Keratinocyte (primary cell): ENCODE data around the gene CD27. TPM values are rescaled to one million over a fixed set of nuclear protein-coding genes. Genes with fewer than 3 reads are reported as not detected.
A peak's percentile ranks its signal among the peaks of the same experiment; 100 is the strongest.

Experiments
- DNase-seq: peaks from one replicate; pipeline ENCODE4 v3.0.0-alpha.2; 2011; ENCODE audit warnings: low read depth, missing footprints, low spot score
- FAIRE-seq: peaks from 2 replicates; lab custom pipeline; 2011; peaks lifted over from hg19 to GRCh38; lab: Jason Lieb, UNC
- H2AFZ ChIP-seq: 2 replicates; pipeline ENCODE4 v1.6.0; 2012; ENCODE audit warnings: low read length, control low read depth, inconsistent platforms; ENCODE audit not compliant: control insufficient read depth
- H3K27ac ChIP-seq: 2 replicates; pipeline ENCODE4 v1.5.1; 2011; ENCODE audit warnings: low read length; ENCODE audit not compliant: control insufficient read depth, insufficient read depth
- H3K27me3 ChIP-seq: 3 replicates; pipeline ENCODE4 v1.6.0; 2011; ENCODE audit warnings: low read length; ENCODE audit not compliant: control insufficient read depth, insufficient read depth; ENCODE audit errors: extremely low read depth
- H3K36me3 ChIP-seq, 2 experiments: 2 replicates in 1 of 2; 3 replicates in 1 of 2; pipeline ENCODE4 v1.5.1; 2011; ENCODE audit warnings: low read length in 2 of 2, mild to moderate bottlenecking in 1 of 2; ENCODE audit not compliant: control insufficient read depth in 2 of 2, insufficient read depth in 2 of 2; ENCODE audit errors: extremely low read depth in 1 of 2
- H3K4me1 ChIP-seq: 3 replicates; pipeline ENCODE4 v1.5.1; 2011; ENCODE audit warnings: low read length; ENCODE audit not compliant: control insufficient read depth, insufficient read depth; ENCODE audit errors: extremely low read depth
- H3K4me2 ChIP-seq: 3 replicates; pipeline ENCODE4 v1.6.0; 2011; ENCODE audit warnings: low read depth, low read length; ENCODE audit not compliant: control insufficient read depth, insufficient read depth; ENCODE audit errors: extremely low read depth
- H3K4me3 ChIP-seq, 3 experiments: fragments of 200-600 bp in 1 of 3; sonication (generic) in 1 of 3; 2 replicates in 2 of 3; 3 replicates in 1 of 3; pipeline ENCODE4 v1.5.1; 2011 to 2016; ENCODE audit warnings: low read length in 3 of 3, mild to moderate bottlenecking in 3 of 3, control low read depth in 2 of 3, inconsistent platforms in 1 of 3, low read depth in 1 of 3, mixed read lengths in 1 of 3, mixed run types in 1 of 3, moderate library complexity in 1 of 3; ENCODE audit not compliant: control insufficient read depth in 2 of 3, insufficient read depth in 2 of 3; ENCODE audit errors: extremely low read depth in 1 of 3
- H3K79me2 ChIP-seq: 2 replicates; pipeline ENCODE4 v1.6.0; 2012; ENCODE audit warnings: low read length; ENCODE audit not compliant: control insufficient read depth, insufficient read depth
- H3K9ac ChIP-seq: 3 replicates; pipeline ENCODE4 v1.6.0; 2011; ENCODE audit warnings: low read length; ENCODE audit not compliant: control insufficient read depth, insufficient read depth; ENCODE audit errors: extremely low read depth
- H3K9me1 ChIP-seq: 3 replicates; pipeline ENCODE4 v1.6.0; 2011; ENCODE audit warnings: low read length; ENCODE audit not compliant: control insufficient read depth, insufficient read depth; ENCODE audit errors: extremely low read depth
- H3K9me3 ChIP-seq: 2 replicates; pipeline ENCODE4 v1.5.1; 2012; ENCODE audit warnings: low read depth, low read length; ENCODE audit not compliant: control insufficient read depth
- H4K20me1 ChIP-seq: 3 replicates; pipeline ENCODE4 v1.6.0; 2011; ENCODE audit warnings: low read length; ENCODE audit not compliant: control insufficient read depth, insufficient read depth; ENCODE audit errors: extremely low read depth
- EZH2 ChIP-seq: IDR thresholded peaks from one replicate; pipeline ENCODE4 v1.6.1; 2012; ENCODE audit warnings: inconsistent platforms, mild to moderate bottlenecking, low read length, moderate library complexity
- dilution Hi-C: fragments of 300-500 bp; cut with MboI; formaldehyde crosslinking; loops from one replicate; pipeline ENCODE4 v1.7.0; 2020; ENCODE audit warnings: low sequenced_read_pairs; ENCODE audit not compliant: extremely low pct_ligation_motif_present
- polyA plus RNA-seq, 5 experiments: library from polyadenylated mRNA; depleted of rRNA in 3 of 5; stranded (reverse) in 3 of 5; stranded (forward) in 1 of 5; unstranded in 1 of 5; fragments of >200 nt; gene quantifications; 1 replicate in 1 of 5; 2 replicates in 3 of 5; 3 replicates in 1 of 5; pipeline versions ENCODE4 v1.2.1 to v1.2.3, GENCODE V29; 2011 to 2012; ENCODE audit warnings: missing spikeins in 2 of 5, low read depth in 1 of 5, low replicate concordance in 1 of 5
- TF ChIP-seq, protein P1 (sequence below), 3 experiments: IDR thresholded peaks in 1 of 3; conservative IDR thresholded peaks in 1 of 3; optimal IDR thresholded peaks in 1 of 3; 2 replicates in 2 of 3; 3 replicates in 1 of 3; pipeline versions ENCODE3 to v1.5.1; 2011; ENCODE audit warnings: low read length in 3 of 3, mild to moderate bottlenecking in 3 of 3, moderate library complexity in 2 of 3, control low read depth in 1 of 3, inconsistent platforms in 1 of 3; ENCODE audit not compliant: insufficient read depth in 2 of 3; ENCODE audit errors: extremely low read depth in 1 of 3

Gene CD27
- polyA plus RNA-seq, 1 donor (not counting 4 experiments of a cell fraction or from before 2014, with no cell fraction given): not detected

DNA sequence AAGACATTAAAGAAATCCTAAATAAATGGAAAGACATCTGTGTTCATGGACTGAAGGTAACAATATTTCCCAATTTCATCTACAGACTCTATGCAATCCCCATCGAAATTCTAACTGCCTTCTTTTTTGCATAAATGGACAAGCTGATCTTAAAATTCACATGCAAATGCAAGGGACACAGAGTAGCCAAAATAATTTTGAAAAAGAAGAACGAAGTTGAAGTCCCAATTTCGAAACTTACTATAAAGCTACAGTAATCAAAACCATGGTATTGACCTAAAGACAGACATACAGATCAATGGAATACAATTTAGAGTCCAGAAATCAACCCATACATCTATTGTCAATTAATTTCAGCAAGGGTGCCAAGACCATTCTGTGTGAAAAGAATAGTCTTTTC lies 16.4 kb upstream of the CD27 start:
- dilution Hi-C loops: no loop called here
- Histone ChIP-seq H3K36me3 (no peaks in the 10 kb centered on the region), H3K4me3 (no peak overlapping the region), H3K9me3 (no peaks in the 10 kb centered on the region), H3K9me1 (no peaks in the 10 kb centered on the region), H3K4me1 (peaks cover 15% of the 10 kb centered on the region), H3K27ac (no peak overlapping the region), H3K79me2 (no peaks in the 10 kb centered on the region), H2AFZ (no peak overlapping the region), H3K4me2 (no peak overlapping the region), H4K20me1 (no peaks in the 10 kb centered on the region), H3K9ac (no peak overlapping the region), H3K27me3 (no peaks in the 10 kb centered on the region)
- DNase-seq (no peak), FAIRE-seq (no peak)
- TF ChIP-seq, protein P1, sequence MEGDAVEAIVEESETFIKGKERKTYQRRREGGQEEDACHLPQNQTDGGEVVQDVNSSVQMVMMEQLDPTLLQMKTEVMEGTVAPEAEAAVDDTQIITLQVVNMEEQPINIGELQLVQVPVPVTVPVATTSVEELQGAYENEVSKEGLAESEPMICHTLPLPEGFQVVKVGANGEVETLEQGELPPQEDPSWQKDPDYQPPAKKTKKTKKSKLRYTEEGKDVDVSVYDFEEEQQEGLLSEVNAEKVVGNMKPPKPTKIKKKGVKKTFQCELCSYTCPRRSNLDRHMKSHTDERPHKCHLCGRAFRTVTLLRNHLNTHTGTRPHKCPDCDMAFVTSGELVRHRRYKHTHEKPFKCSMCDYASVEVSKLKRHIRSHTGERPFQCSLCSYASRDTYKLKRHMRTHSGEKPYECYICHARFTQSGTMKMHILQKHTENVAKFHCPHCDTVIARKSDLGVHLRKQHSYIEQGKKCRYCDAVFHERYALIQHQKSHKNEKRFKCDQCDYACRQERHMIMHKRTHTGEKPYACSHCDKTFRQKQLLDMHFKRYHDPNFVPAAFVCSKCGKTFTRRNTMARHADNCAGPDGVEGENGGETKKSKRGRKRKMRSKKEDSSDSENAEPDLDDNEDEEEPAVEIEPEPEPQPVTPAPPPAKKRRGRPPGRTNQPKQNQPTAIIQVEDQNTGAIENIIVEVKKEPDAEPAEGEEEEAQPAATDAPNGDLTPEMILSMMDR (optimal IDR thresholded peaks at IDR 0.05 in 1 of 3, IDR thresholded peaks at IDR 0.05 in 1 of 3, conservative IDR thresholded peaks at IDR 0.05 in 1 of 3; ENCODE audit: extremely low read depth in 1 of 3, insufficient read depth in 2 of 3, low read length in 3 of 3): no peak
- TF ChIP-seq EZH2: no peak

DNA sequence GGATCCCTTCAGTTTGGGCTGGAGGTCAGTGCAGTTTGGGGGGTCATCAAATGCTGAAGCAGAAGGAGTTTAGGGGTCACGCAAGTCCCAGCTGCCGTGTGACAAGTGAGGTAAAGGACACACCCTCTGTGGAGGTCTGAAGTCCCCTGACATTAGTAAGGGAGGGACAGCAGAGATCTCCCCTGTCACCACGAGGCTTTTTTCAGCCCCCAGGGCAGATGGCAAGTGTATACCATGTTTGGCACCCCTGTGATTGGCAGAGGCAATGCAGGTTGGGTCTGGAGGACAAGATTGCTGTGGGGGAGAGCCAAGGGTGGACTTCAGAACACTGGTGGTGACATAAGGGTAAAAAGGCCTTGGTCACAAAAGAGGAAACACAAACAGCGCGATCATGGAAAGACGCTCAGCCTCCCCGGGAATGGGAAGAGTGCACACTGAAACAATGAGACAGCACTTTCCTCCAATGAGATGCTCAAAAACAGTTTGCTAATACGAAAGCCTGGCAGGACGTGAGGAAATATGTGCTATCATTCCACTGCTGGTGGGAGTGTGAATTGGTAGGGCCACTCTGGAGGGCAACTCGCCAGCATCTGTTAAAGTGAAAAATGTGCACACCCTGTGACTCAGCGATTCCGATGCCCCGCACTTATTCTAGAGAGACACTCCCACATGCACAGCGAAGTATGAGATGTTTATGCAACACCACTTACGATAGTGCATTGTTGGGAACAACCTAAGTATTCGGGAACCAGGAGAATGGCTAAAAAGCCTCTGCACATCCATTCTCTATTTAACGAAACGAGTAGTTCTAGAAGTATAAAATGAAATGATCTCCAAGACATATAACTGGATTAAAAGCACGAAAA lies 14.4 kb upstream of the CD27 start:
- H3K36me3 ChIP-seq: no peaks in the 10 kb centered on the region
- peak; percentile 87 for FAIRE-seq
- peak overlapping the region; percentile 51 for H2AFZ ChIP-seq
- no peak for TF ChIP-seq EZH2
- TF ChIP-seq, protein P1 (optimal IDR thresholded peaks at IDR 0.05 in 1 of 3, IDR thresholded peaks at IDR 0.05 in 1 of 3, conservative IDR thresholded peaks at IDR 0.05 in 1 of 3; ENCODE audit: extremely low read depth in 1 of 3, insufficient read depth in 2 of 3, low read length in 3 of 3): peak in 1 of 3 experiments; percentile 12
- no peaks in the 10 kb centered on the region for H4K20me1 ChIP-seq
- H3K9me3 ChIP-seq: no peaks in the 10 kb centered on the region
- peak overlapping the region; percentile 66 for H3K4me2 ChIP-seq
- no peaks in the 10 kb centered on the region for H3K79me2 ChIP-seq
- H3K4me1 ChIP-seq: peaks cover 15% of the 10 kb centered on the region
- dilution Hi-C loops: no loop called here
- no peaks in the 10 kb centered on the region for H3K27me3 ChIP-seq
- H3K27ac ChIP-seq: peak overlapping the region; percentile 39
- peak; percentile 73 for DNase-seq
- H3K4me3 ChIP-seq: peak overlapping the region in 2 of 3 experiments; percentile 30 to 52
- H3K9me1 ChIP-seq: no peaks in the 10 kb centered on the region
- peak overlapping the region; percentile 35 for H3K9ac ChIP-seq
